Measurements from ENCODE around the gene FARSA.
A peak's percentile ranks its signal among the peaks of the same experiment; 100 is the strongest.

Gene FARSA

DNA sequence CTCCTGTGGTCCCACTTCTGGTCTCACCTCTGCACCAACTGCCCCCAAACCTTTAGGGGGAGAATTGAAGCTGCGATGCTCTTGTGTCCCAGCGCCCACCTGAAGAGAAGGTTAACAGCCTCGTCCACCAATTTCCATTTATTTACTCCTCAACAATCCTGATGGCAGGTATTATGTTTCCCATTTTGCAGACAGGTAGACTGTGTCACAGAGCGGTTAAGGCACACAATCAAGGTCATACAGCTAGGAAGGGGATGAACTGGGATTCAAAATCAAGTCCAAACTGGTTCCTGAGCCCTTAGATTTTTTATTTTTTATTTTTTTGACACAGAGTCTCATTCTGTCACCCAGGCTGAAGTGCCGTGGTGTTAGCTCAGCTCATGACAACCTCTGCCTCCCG is 58.4 kb downstream of the FARSA start:
- Histone ChIP-seq H3K4me3 (ENCODE audit: low read length) (no peak overlapping the region), H3K36me3 (ENCODE audit: control insufficient read depth, insufficient read depth, low read length) (no peaks in the 10 kb centered on the region), H3K9me3 (ENCODE audit: control insufficient read depth, low read length) (no peaks in the 10 kb centered on the region), H3K27me3 (ENCODE audit: control insufficient read depth, insufficient read depth, low read length) (no peaks in the 10 kb centered on the region), H3K9ac (ENCODE audit: low read length) (no peak overlapping the region), H3K4me1 (ENCODE audit: control insufficient read depth, insufficient read depth, low read length) (peaks cover 10% of the 10 kb centered on the region)

- Histone ChIP-seq H3K4me3 (ENCODE audit: low read length) (peak overlapping the region; percentile 9), H3K4me1 (ENCODE audit: control insufficient read depth, insufficient read depth, low read length) (peaks cover 9% of the 10 kb centered on the region), H3K27me3 (ENCODE audit: control insufficient read depth, insufficient read depth, low read length) (no peaks in the 10 kb centered on the region), H3K36me3 (ENCODE audit: control insufficient read depth, insufficient read depth, low read length) (no peaks in the 10 kb centered on the region), H3K9me3 (ENCODE audit: control insufficient read depth, low read length) (no peaks in the 10 kb centered on the region), H3K9ac (ENCODE audit: low read length) (no peak overlapping the region)
Measured at GRCh38 chr19:12873891-12874745, 59.4 kb downstream of the FARSA start.

GRCh38 chr19:12872941-12873890 is 60.3 kb downstream of the FARSA start:
- no peaks in the 10 kb centered on the region for H3K36me3 ChIP-seq (ENCODE audit: control insufficient read depth, insufficient read depth, low read length)
- no peaks in the 10 kb centered on the region for H3K27me3 ChIP-seq (ENCODE audit: control insufficient read depth, insufficient read depth, low read length)
- H3K4me1 ChIP-seq (ENCODE audit: control insufficient read depth, insufficient read depth, low read length), result peaks cover 9% of the 10 kb centered on the region
- H3K9me3 ChIP-seq (ENCODE audit: control insufficient read depth, low read length), result no peaks in the 10 kb centered on the region
- H3K4me3 ChIP-seq (ENCODE audit: low read length), result peak overlapping the region; percentile 9
- H3K9ac ChIP-seq (ENCODE audit: low read length), result peak overlapping the region; percentile 17

All from mucosa of stomach (tissue), 1 donor.